ENCODE results near the gene ATP2B2.

ATP2B2 gene

DNA sequence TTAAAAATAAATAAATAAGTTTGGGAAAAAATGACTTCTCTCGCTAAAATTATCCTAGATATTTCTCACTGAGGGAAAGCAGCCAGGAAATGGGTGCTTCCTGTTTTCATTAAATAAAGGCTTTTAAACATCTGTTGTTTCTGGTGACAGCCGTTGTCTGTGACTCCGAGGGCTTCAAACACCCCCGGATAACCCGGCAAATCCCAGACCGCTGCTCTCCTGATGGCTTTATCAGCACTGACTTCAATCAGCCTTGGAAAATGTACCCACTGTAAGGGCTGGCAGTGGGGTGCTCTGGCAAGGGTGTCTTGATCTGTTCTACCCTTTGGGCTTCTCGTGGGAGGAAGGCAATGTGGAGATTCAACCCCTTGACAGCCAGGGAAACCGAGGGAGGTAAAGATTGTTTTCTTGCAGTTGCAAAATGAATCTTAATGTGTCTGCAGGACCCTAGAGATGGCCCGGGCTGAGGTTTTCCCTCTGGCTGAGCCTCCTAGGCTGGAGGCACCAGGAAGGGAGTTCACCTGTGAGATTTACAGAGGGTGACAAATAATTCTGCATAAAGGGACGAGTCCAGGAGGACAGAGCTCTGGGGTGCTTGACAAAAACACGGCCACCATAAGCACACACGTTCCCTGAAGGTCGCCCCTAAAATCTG is 150.9 kb downstream of the ATP2B2 start:
- DNase-seq = no peak
- Histone ChIP-seq H3K9me3 (no peaks in the 10 kb centered on the region), H3K27me3 (no peaks in the 10 kb centered on the region), H3K4me3 (ENCODE audit: low read depth, low read length) (no peak overlapping the region), H3K36me3 (no peaks in the 10 kb centered on the region), H3K4me1 (peaks cover 9% of the 10 kb centered on the region)
- TF ChIP-seq CTCF (IDR thresholded peaks at IDR 0.05; ENCODE audit: low read depth, low read length) = no peak

DNA sequence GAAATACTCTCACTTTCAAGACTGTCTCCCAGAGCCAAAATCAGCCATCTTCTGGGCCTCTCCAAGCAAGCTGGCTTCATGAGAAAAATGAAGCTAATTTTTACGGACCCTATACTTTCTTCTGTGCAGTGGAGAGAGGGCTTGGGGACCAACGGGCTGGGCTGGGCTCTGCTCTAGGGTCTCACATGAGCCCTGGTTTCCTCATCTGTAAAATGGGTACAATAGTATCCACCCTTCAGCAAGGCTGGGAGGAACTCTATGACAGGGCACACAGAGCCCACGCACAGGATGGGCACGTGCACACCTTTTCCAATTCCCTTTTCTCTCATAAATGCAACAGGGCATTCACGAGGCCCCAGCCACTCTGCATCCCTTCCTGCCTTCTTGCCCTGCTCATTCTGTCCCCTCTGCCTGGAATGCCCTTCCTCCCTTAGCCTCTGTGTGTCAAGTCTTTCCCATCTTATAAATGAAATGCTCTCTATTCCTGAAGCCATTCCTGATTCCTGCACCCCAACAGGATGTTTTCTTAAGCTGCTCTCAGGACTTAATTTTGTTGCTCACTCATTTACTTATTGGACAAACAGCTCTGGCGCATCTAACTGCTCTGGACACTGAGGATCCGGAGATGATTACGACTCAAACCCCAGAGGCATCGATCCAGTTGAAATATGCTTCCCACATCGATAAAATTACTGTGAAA is 151.6 kb downstream of the ATP2B2 start:
- no peak for TF ChIP-seq CTCF (IDR thresholded peaks at IDR 0.05; ENCODE audit: low read depth, low read length)
- H3K27me3 ChIP-seq = no peaks in the 10 kb centered on the region
- DNase-seq = no peak
- no peak overlapping the region for H3K4me3 ChIP-seq (ENCODE audit: low read depth, low read length)
- peaks cover 9% of the 10 kb centered on the region for H3K4me1 ChIP-seq
- H3K9me3 ChIP-seq = no peaks in the 10 kb centered on the region
- no peaks in the 10 kb centered on the region for H3K36me3 ChIP-seq

- Histone ChIP-seq H3K4me1 (peaks cover 9% of the 10 kb centered on the region), H3K9me3 (no peaks in the 10 kb centered on the region), H3K36me3 (no peaks in the 10 kb centered on the region), H3K27me3 (no peaks in the 10 kb centered on the region), H3K4me3 (ENCODE audit: low read depth, low read length) (no peak overlapping the region)
- DNase-seq = no peak
- no peak for TF ChIP-seq CTCF (IDR thresholded peaks at IDR 0.05; ENCODE audit: low read depth, low read length)
Measured at GRCh38 chr3:10353160-10353559, 152.2 kb downstream of the ATP2B2 start.

- DNase-seq = no peak
- no peak for TF ChIP-seq CTCF (IDR thresholded peaks at IDR 0.05; ENCODE audit: low read depth, low read length)
- no peaks in the 10 kb centered on the region for H3K9me3 ChIP-seq
- H3K27me3 ChIP-seq = no peaks in the 10 kb centered on the region
- H3K4me1 ChIP-seq = peaks cover 9% of the 10 kb centered on the region
- no peak overlapping the region for H3K4me3 ChIP-seq (ENCODE audit: low read depth, low read length)
- H3K36me3 ChIP-seq = no peaks in the 10 kb centered on the region
Measured at GRCh38 chr3:10352146-10352911, 153.1 kb downstream of the ATP2B2 start.

DNA sequence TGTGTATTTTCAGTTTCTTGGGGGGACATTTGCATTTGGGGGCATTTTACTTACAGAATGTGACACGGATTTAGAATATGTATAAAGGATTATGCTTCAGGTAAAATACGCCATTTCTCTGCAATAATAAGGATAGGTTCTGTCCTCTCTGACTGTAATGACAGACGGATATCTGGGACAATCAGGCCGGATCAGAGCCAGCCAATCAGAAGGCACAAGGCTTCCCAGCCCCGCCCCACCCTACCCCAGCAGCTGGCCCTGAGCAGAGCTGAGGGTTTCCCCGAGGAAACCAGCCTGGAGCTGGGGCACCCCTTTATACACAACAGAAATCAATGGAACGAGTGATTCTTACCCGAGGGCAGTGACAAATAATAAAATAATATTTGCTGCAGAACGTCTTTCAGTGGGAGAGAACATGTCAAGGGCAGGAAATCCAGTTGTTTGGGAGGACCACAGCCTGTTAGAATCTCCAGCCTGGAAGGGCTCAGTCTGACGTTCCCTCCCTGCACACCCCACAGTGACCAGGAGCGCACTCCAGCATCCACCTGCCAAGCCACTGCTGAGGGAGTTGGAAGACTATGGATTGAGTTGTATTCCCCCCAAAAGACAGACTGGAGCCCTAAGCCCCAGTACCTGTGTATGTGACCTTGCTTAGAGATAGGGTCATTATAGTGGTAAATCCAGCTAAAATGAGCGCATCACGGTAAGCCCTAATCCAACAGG is 154.2 kb downstream of the ATP2B2 start:
- Histone ChIP-seq H3K4me3 (ENCODE audit: low read depth, low read length) (no peak overlapping the region), H3K36me3 (no peaks in the 10 kb centered on the region), H3K9me3 (no peaks in the 10 kb centered on the region), H3K27me3 (no peaks in the 10 kb centered on the region), H3K4me1 (peaks cover 3% of the 10 kb centered on the region; the same call in 1 of the 2 replicates)
- peak; percentile 44 for DNase-seq
- TF ChIP-seq CTCF (IDR thresholded peaks at IDR 0.05; ENCODE audit: low read depth, low read length) = no peak

All from BE2C (cell line).